GM12878 (cell line): ENCODE data around the gene CENPP. TPM values are rescaled to one million over a fixed set of nuclear protein-coding genes. Genes with fewer than 3 reads are reported as not detected.

Source experiments
- ATAC-seq: fragments of 200-7000 bp; cut with Tn5 transposase; 3 replicates; pipeline ENCODE4 v1.9.1; 2020; ENCODE audit warnings: mild to moderate bottlenecking, moderate library complexity
- BruUV-seq: library from RNA; stranded (reverse); fragments of 400-500 nt; replicated peaks from 2 replicates; lab custom pipeline; 2021; lab: Mats Ljungman, UMichigan
- CTCF ChIA-PET: fragments of 300-600 bp; sonication (Branson Sonifier 250); formaldehyde crosslinking; extraction: SDS; loops from one replicate; lab custom pipeline; 2021; ENCODE audit warnings: inconsistent platforms; lab: Yijun Ruan, JAX
- POLR2A ChIA-PET: fragments of 350-600 bp; formaldehyde crosslinking; extraction: SDS; loops from one replicate; lab custom pipeline; 2021; ENCODE audit warnings: inconsistent platforms; lab: Charles Lee
- RAD21 ChIA-PET: fragments of 300-600 bp; sonication (Branson Sonifier 250); formaldehyde crosslinking; loops from one replicate; lab custom pipeline; 2023; ENCODE audit warnings: antibody characterized with exemption; ENCODE audit not compliant: unreplicated experiment; lab: Charles Lee
- SMC1A ChIA-PET: fragments of 300-600 bp; sonication (Branson Sonifier 250); formaldehyde crosslinking; loops from one replicate; lab custom pipeline; 2023; ENCODE audit not compliant: unreplicated experiment, uncharacterized antibody; lab: Charles Lee
- DNase-seq: peaks from one replicate; pipeline ENCODE4 v3.0.0-alpha.2; 2011; ENCODE audit warnings: low read depth, low spot score
- FAIRE-seq: peaks from 3 replicates; lab custom pipeline; 2011; peaks lifted over from hg19 to GRCh38; lab: Jason Lieb, UNC
- H2AFZ ChIP-seq: 2 replicates; pipeline ENCODE4 v1.6.0; 2011; ENCODE audit warnings: low read depth, low read length, control low read depth; ENCODE audit not compliant: control insufficient read depth
- H3K27ac ChIP-seq: 2 replicates; pipeline ENCODE4 v1.5.1; 2011; ENCODE audit warnings: control low read depth; ENCODE audit not compliant: control insufficient read depth, insufficient read depth
- H3K27me3 ChIP-seq, 2 experiments: replicated peaks in 1 of 2; 2 replicates each; pipeline versions ENCODE4 v1.6.0 to v1.6.1; 2011; ENCODE audit warnings: low read length in 1 of 2; ENCODE audit not compliant: control insufficient read depth in 2 of 2, insufficient read depth in 2 of 2
- H3K36me3 ChIP-seq, 2 experiments: 2 replicates each; pipeline ENCODE4 v1.5.1; 2011; ENCODE audit warnings: low read length in 1 of 2; ENCODE audit not compliant: control insufficient read depth in 2 of 2, insufficient read depth in 2 of 2
- H3K4me1 ChIP-seq: 2 replicates; pipeline ENCODE4 v1.6.1; 2011; ENCODE audit warnings: mild to moderate bottlenecking, low read length, moderate library complexity, mixed read lengths; ENCODE audit not compliant: control insufficient read depth, insufficient read depth
- H3K4me2 ChIP-seq: 2 replicates; pipeline ENCODE4 v1.6.0; 2011; ENCODE audit warnings: control low read depth; ENCODE audit not compliant: control insufficient read depth, insufficient read depth
- H3K4me3 ChIP-seq: fragments of 200-600 bp; sonication (generic); 2 replicates; pipeline ENCODE4 v1.5.1; 2016
- H3K79me2 ChIP-seq: 2 replicates; pipeline ENCODE4 v1.6.0; 2011; ENCODE audit warnings: low read length; ENCODE audit not compliant: control insufficient read depth, insufficient read depth
- H3K9ac ChIP-seq: 2 replicates; pipeline ENCODE4 v1.8.0; 2011; ENCODE audit warnings: low read length, control low read depth, mixed read lengths; ENCODE audit not compliant: control insufficient read depth, insufficient read depth
- H3K9me3 ChIP-seq: replicated peaks from 3 replicates; pipeline ENCODE4 v1.5.1; 2011; ENCODE audit warnings: mild to moderate bottlenecking, low read length; ENCODE audit not compliant: control insufficient read depth, insufficient read depth
- H4K20me1 ChIP-seq: 2 replicates; pipeline ENCODE4 v1.6.0; 2011; ENCODE audit not compliant: control insufficient read depth, insufficient read depth
- CEBPB ChIP-seq, 2 experiments: fragments of 150-350 bp in 1 of 2; IDR thresholded peaks; 2 replicates each; pipeline ENCODE4 v1.6.1; 2012 to 2014; ENCODE audit warnings: low read depth in 2 of 2, low read length in 2 of 2, borderline replicate concordance in 1 of 2, inconsistent platforms in 1 of 2
- CHD2 ChIP-seq: IDR thresholded peaks from 2 replicates; pipeline ENCODE4 v1.6.1; 2011; ENCODE audit warnings: low read depth, low read length, improper control_type of control experiment, borderline replicate concordance
- CUX1 ChIP-seq: IDR thresholded peaks from 2 replicates; pipeline ENCODE4 v1.6.1; 2012; ENCODE audit warnings: improper control_type of control experiment, low read depth, low read length; ENCODE audit not compliant: insufficient replicate concordance
- ESRRA ChIP-seq: IDR thresholded peaks from 2 replicates; pipeline ENCODE4 v1.6.1; 2012; ENCODE audit warnings: mild to moderate bottlenecking, low read length, improper control_type of control experiment
- KAT2A ChIP-seq: conservative IDR thresholded peaks from 2 replicates; pipeline ENCODE4 v1.6.1; 2011; ENCODE audit warnings: low read depth, low read length; ENCODE audit not compliant: control insufficient read depth
- LARP7 ChIP-seq: fragments of 450-650 bp; IDR thresholded peaks from 2 replicates; pipeline ENCODE4 v1.6.1; 2017; ENCODE audit warnings: mild to moderate bottlenecking
- MAX ChIP-seq: IDR thresholded peaks from 2 replicates; pipeline ENCODE4 v1.6.1; 2012; ENCODE audit warnings: low read depth, low read length, improper control_type of control experiment
- MXI1 ChIP-seq: fragments of 150-350 bp; IDR thresholded peaks from 2 replicates; pipeline ENCODE4 v1.6.1; 2011; ENCODE audit warnings: low read depth, mild to moderate bottlenecking, inconsistent platforms, low read length, improper control_type of control experiment
- MYC ChIP-seq: IDR thresholded peaks from 2 replicates; pipeline ENCODE4 v1.6.1; 2011; ENCODE audit warnings: mild to moderate bottlenecking, low read length, moderate library complexity, inconsistent platforms; ENCODE audit not compliant: insufficient read depth, insufficient replicate concordance, insufficient read length, severe bottlenecking
- NBN ChIP-seq: fragments of 450-650 bp; IDR thresholded peaks from 2 replicates; pipeline ENCODE4 v1.6.1; 2016
- POLR2A ChIP-seq: IDR thresholded peaks from 2 replicates; pipeline ENCODE4 v1.6.1; 2011; ENCODE audit warnings: low read depth, mild to moderate bottlenecking, low read length
- RBBP5 ChIP-seq: fragments of 200-600 bp; sonication (generic); conservative IDR thresholded peaks from 2 replicates; pipeline ENCODE4 v1.6.1; 2016
- SMAD1 ChIP-seq: fragments of 450-650 bp; IDR thresholded peaks from 2 replicates; pipeline ENCODE4 v1.6.1; 2018; ENCODE audit warnings: mild to moderate bottlenecking, low read depth; ENCODE audit not compliant: partially characterized antibody
- SMARCA5 ChIP-seq: fragments of 450-650 bp; IDR thresholded peaks from 2 replicates; pipeline ENCODE4 v1.6.1; 2017; ENCODE audit warnings: mild to moderate bottlenecking
- TCF7 ChIP-seq: IDR thresholded peaks from 2 replicates; pipeline ENCODE4 v1.6.1; 2014; ENCODE audit warnings: antibody characterized with exemption, borderline replicate concordance
- WGBS: methylation state at CpG from one replicate; pipeline ENCODE4 v1.1.6; 2016; ENCODE audit warnings: low lambda C conversion rate; ENCODE audit not compliant: insufficient replicate concordance, insufficient coverage; ENCODE audit errors: missing lambda C conversion rate; 5-methylcytosine and 5-hydroxymethylcytosine counted together
- in situ Hi-C: fragments of 300-500 bp; cut with MboI; formaldehyde crosslinking; loops from 9 replicates; pipeline ENCODE4 v1.14.3; 2018; ENCODE audit warnings: mixed read lengths
- intact Hi-C: fragments of 100-400 bp; cut with micrococcal nuclease; formaldehyde crosslinking; loops from one replicate; pipeline ENCODE4 v1.14.2; 2022; ENCODE audit not compliant: unreplicated experiment
- polyA plus RNA-seq, 11 experiments: library from polyadenylated mRNA; depleted of rRNA in 4 of 11; unstranded in 6 of 11; stranded (reverse) in 5 of 11; fragments of >200 nt; fragmentation: Nextera tagmentation in 4 of 11; fragmentation: Illumina TruSeq in 1 of 11; extraction: Ambion mirVana in 4 of 11; extraction: Trizol in 1 of 11; gene quantifications; 1 replicate in 1 of 11; 2 replicates in 10 of 11; pipeline versions ENCODE4 v1.2.1 to v1.2.3, GENCODE V29; 2011 to 2016; ENCODE audit warnings: inconsistent platforms in 2 of 11, missing spikeins in 2 of 11, low read depth in 1 of 11
- total RNA-seq, 4 experiments: library from RNA; depleted of rRNA in 3 of 4; stranded (reverse); fragments of >200 nt in 3 of 4; fragmentation: Illumina TruSeq in 1 of 4; extraction: Trizol in 1 of 4; gene quantifications; 2 replicates each; pipeline versions ENCODE4 v1.2.1 to v1.2.3, GENCODE V29; 2013 to 2021
- TF ChIP-seq, protein P1 (sequence below): fragments of 450-650 bp; IDR thresholded peaks from 2 replicates; pipeline ENCODE4 v1.6.1; 2018; ENCODE audit warnings: mild to moderate bottlenecking, low read depth, moderate library complexity; ENCODE audit not compliant: partially characterized antibody

The CENPP gene
- total and polyA plus RNA-seq, 10 of the 15 experiments (the other 5 are each of a cell fraction or from before 2014, with no cell fraction given) = 9.4 to 31.4 (median 19.8) TPM

DNA sequence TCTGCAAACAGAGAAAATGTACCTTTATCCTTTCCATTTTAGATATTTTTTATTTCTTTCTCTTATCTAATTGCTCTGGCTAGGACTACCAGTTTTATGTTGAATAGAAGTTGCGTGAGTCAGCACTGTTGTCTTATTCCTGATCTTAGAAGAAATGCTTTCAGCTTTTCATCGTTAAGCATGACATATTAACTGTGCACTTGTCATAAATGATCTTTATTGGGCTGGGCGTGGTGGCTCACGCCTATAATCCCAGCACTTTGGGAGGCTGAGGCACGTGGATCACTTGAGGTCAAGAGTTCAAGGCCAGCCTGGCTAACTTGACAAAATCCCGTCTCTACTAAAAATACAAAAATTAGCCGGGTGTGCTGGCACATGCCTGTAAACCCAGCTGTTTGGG is 218.2 kb downstream of the CENPP start (continued):
- no peak for TF ChIP-seq CEBPB (IDR thresholded peaks at IDR 0.05; ENCODE audit: borderline replicate concordance in 1 of 2, low read depth in 2 of 2, low read length in 2 of 2)
- TF ChIP-seq KAT2A = no peak

DNA sequence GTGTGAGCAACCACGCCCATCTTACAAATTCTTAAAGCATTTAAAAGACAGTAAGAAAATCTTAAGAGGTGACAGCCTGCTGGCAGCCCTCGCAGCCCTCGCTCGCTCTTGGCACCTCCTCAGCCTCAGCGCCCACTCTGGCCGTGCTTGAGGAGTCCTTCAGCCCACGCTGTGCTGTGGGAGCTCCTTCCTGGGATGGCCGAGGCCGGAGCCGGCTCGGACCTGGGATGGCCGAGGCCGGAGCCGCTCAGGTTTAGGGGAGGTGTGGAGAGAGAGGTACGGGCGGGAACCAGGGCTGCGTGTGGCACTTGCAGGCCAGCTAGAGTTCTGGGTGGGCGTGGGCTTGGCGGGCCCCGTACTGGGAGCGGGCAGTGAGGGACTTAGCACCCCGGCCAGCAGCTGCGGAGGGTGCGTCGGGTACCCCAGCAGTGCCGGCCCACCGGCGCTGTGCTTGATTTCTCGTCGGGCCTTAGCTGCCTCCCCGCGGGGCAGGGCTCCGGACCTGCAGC is 219.3 kb downstream of the CENPP start:
- ChIA-PET CTCF (no interaction called here), SMC1A (no interaction called here), RAD21 (no interaction called here), POLR2A (no interaction called here)
- H4K20me1 ChIP-seq = no peaks in the 10 kb centered on the region
- H3K9me3 ChIP-seq = no peaks in the 10 kb centered on the region; the same call in 2 of the 3 replicates
- intact Hi-C loops = no loop called here
- H3K36me3 ChIP-seq = no peaks in the 10 kb centered on the region
- H3K4me1 ChIP-seq = no peaks in the 10 kb centered on the region
- no peak overlapping the region for H3K4me3 ChIP-seq
- ATAC-seq = no peak
- no peak overlapping the region for H2AFZ ChIP-seq
- FAIRE-seq = no peak
- DNase-seq = no peak
- no TSS peak for BruUV-seq
- WGBS = 99% methylated on average over 33 of the region's 33 CpGs
- H3K9ac ChIP-seq = no peak overlapping the region
- H3K27ac ChIP-seq = no peak overlapping the region
- H3K27me3 ChIP-seq = no peaks in the 10 kb centered on the region
- no peak overlapping the region for H3K4me2 ChIP-seq
- H3K79me2 ChIP-seq = no peaks in the 10 kb centered on the region
- in situ Hi-C loops = no loop called here
- TF ChIP-seq CUX1 (no peak), LARP7 (no peak), NBN (no peak), MXI1 (no peak), CHD2 (no peak), RBBP5 (no peak), ESRRA (no peak), CEBPB (IDR thresholded peaks at IDR 0.05; ENCODE audit: borderline replicate concordance in 1 of 2, low read depth in 2 of 2, low read length in 2 of 2) (no peak), SMAD1 (no peak), MYC (no peak), TCF7 (no peak), SMARCA5 (no peak), MAX (no peak), POLR2A (no peak)
- TF ChIP-seq, protein P1, sequence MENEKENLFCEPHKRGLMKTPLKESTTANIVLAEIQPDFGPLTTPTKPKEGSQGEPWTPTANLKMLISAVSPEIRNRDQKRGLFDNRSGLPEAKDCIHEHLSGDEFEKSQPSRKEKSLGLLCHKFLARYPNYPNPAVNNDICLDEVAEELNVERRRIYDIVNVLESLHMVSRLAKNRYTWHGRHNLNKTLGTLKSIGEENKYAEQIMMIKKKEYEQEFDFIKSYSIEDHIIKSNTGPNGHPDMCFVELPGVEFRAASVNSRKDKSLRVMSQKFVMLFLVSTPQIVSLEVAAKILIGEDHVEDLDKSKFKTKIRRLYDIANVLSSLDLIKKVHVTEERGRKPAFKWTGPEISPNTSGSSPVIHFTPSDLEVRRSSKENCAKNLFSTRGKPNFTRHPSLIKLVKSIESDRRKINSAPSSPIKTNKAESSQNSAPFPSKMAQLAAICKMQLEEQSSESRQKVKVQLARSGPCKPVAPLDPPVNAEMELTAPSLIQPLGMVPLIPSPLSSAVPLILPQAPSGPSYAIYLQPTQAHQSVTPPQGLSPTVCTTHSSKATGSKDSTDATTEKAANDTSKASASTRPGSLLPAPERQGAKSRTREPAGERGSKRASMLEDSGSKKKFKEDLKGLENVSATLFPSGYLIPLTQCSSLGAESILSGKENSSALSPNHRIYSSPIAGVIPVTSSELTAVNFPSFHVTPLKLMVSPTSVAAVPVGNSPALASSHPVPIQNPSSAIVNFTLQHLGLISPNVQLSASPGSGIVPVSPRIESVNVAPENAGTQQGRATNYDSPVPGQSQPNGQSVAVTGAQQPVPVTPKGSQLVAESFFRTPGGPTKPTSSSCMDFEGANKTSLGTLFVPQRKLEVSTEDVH = no peak
